K562 (cell line): ENCODE measurements around the gene SCYGR2. TPM values are rescaled to one million over a fixed set of nuclear protein-coding genes. Genes with fewer than 3 reads are reported as not detected.

Experiments
- ATAC-seq: fragments of 200-7000 bp; cut with Tn5 transposase; 3 replicates; pipeline ENCODE4 v1.9.1; 2020; ENCODE audit warnings: moderate library complexity
- BruUV-seq: library from RNA; stranded (reverse); fragments of 400-500 nt; replicated peaks from 2 replicates; lab custom pipeline; 2021; lab: Mats Ljungman, UMichigan
- CTCF ChIA-PET: fragments of 300-600 bp; formaldehyde crosslinking; extraction: SDS; loops from one replicate; lab custom pipeline; 2021; ENCODE audit warnings: low intra/inter-chr PET ratio; lab: Yijun Ruan, JAX
- POLR2A ChIA-PET: fragments of 300-600, 350-650 bp; sonication (Branson Sonifier 250); formaldehyde crosslinking; extraction: SDS; loops from one replicate; lab custom pipeline; 2021; ENCODE audit warnings: antibody characterized with exemption, inconsistent platforms; lab: Yijun Ruan, JAX
- DNase-seq, 4 experiments: peaks; one replicate each; pipeline versions ENCODE4 v3.0.0 to v3.0.0-alpha.2; 2011 to 2018; ENCODE audit warnings: low spot score in 3 of 4, mixed read lengths in 3 of 4; ENCODE audit errors: extremely low read depth in 1 of 4
- FAIRE-seq: peaks from 2 replicates; lab custom pipeline; 2011; peaks lifted over from hg19 to GRCh38; lab: Jason Lieb, UNC
- H2AFZ ChIP-seq: 2 replicates; pipeline ENCODE4 v1.6.0; 2011; ENCODE audit warnings: low read depth, low read length, control low read depth, inconsistent platforms
- H3K27ac ChIP-seq: fragments of 200-600 bp; 3 replicates; pipeline ENCODE4 v1.8.0; 2011; ENCODE audit warnings: low read depth, mild to moderate bottlenecking, control low read depth, inconsistent platforms, low read length, moderate library complexity, mixed read lengths; ENCODE audit errors: extremely low read depth
- H3K27me3 ChIP-seq, 2 experiments: fragments of 300-600 bp in 1 of 2; 2 replicates in 1 of 2; 3 replicates in 1 of 2; pipeline versions ENCODE4 v1.6.0 to v1.8.0; 2011; ENCODE audit warnings: inconsistent platforms in 2 of 2, low read length in 2 of 2, mild to moderate bottlenecking in 1 of 2, mixed read lengths in 1 of 2, moderate library complexity in 1 of 2; ENCODE audit not compliant: control insufficient read depth in 2 of 2, insufficient read depth in 2 of 2
- H3K36me3 ChIP-seq: fragments of 300-600 bp; 3 replicates; pipeline ENCODE4 v1.8.0; 2011; ENCODE audit warnings: mild to moderate bottlenecking, low read length, inconsistent platforms; ENCODE audit not compliant: control insufficient read depth, insufficient read depth
- H3K4me1 ChIP-seq, 2 experiments: fragments of 200-600 bp in 1 of 2; replicated peaks in 1 of 2; 2 replicates in 1 of 2; 3 replicates in 1 of 2; pipeline versions ENCODE4 v1.5.1 to v1.8.0; 2011; ENCODE audit warnings: inconsistent platforms in 2 of 2, low read length in 2 of 2, mild to moderate bottlenecking in 1 of 2, mixed read lengths in 1 of 2, moderate library complexity in 1 of 2; ENCODE audit not compliant: control insufficient read depth in 2 of 2, insufficient read depth in 2 of 2
- H3K4me2 ChIP-seq: 2 replicates; pipeline ENCODE4 v1.6.1; 2011; ENCODE audit warnings: low read length, control low read depth, inconsistent platforms, mixed read lengths; ENCODE audit not compliant: insufficient read depth
- H3K4me3 ChIP-seq: fragments of 200-600 bp; sonication (generic), shearing (Covaris generic); 2 replicates; pipeline ENCODE4 v1.5.1; 2016; ENCODE audit warnings: control low read depth, inconsistent platforms
- H3K79me2 ChIP-seq: fragments of 200-600 bp; 3 replicates; pipeline ENCODE4 v1.8.0; 2011; ENCODE audit warnings: low read length, inconsistent platforms; ENCODE audit not compliant: control insufficient read depth, insufficient read depth
- H3K9ac ChIP-seq, 2 experiments: 2 replicates each; pipeline versions ENCODE4 v1.6.0 to v1.6.1; 2011; ENCODE audit warnings: low read depth in 2 of 2, low read length in 2 of 2, control low read depth in 1 of 2, inconsistent platforms in 1 of 2, mild to moderate bottlenecking in 1 of 2, mixed read lengths in 1 of 2; ENCODE audit not compliant: insufficient read depth in 1 of 2
- H3K9me1 ChIP-seq: one replicate; pipeline ENCODE4 v1.6.0; 2011; ENCODE audit warnings: inconsistent platforms, mild to moderate bottlenecking, low read length, moderate library complexity; ENCODE audit not compliant: control insufficient read depth, insufficient read depth
- H3K9me3 ChIP-seq: replicated peaks from 2 replicates; pipeline ENCODE4 v1.5.1; 2011; ENCODE audit warnings: low read depth, low read length, inconsistent platforms; ENCODE audit not compliant: control insufficient read depth, insufficient read depth
- H4K20me1 ChIP-seq: replicated peaks from 2 replicates; pipeline ENCODE4 v1.6.1; 2011; ENCODE audit warnings: low read length, inconsistent platforms, mixed read lengths; ENCODE audit not compliant: control insufficient read depth, insufficient read depth
- ARNT ChIP-seq, 2 experiments: fragments of 450-650 bp; IDR thresholded peaks; 2 replicates each; pipeline ENCODE4 v1.6.1; 2016; ENCODE audit warnings: mild to moderate bottlenecking in 1 of 2
- E2F4 ChIP-seq: sonication (generic); formaldehyde crosslinking; IDR thresholded peaks from 2 replicates; pipeline ENCODE4 v1.8.0; 2022; ENCODE audit warnings: mild to moderate bottlenecking, low read depth, missing genetic modification reagents
- GABPA ChIP-seq: fragments of 200-800 bp; sonication (Bioruptor generic); conservative IDR thresholded peaks from 2 replicates; pipeline ENCODE4 v1.6.1; 2016; ENCODE audit warnings: low read depth, missing genetic modification characterization, missing compliant biosample characterization
- GATAD2A ChIP-seq: fragments of 450-650 bp; IDR thresholded peaks from 2 replicates; pipeline ENCODE4 v1.6.1; 2017
- HEY1 ChIP-seq: fragments of 250-450 bp; sonication (Bioruptor Pico); IDR thresholded peaks from 2 replicates; pipeline ENCODE4 v1.5.0; 2020; ENCODE audit warnings: mild to moderate bottlenecking, moderate library complexity, borderline replicate concordance
- JUND ChIP-seq, 2 experiments: IDR thresholded peaks; 2 replicates in 1 of 2; 3 replicates in 1 of 2; pipeline ENCODE4 v1.6.1; 2011; ENCODE audit warnings: borderline replicate concordance in 2 of 2, low read depth in 2 of 2, low read length in 2 of 2, improper control_type of control experiment in 1 of 2, missing biosample characterization in 1 of 2, missing genetic modification characterization in 1 of 2, missing genetic modification reagents in 1 of 2
- MEF2A ChIP-seq: IDR thresholded peaks from 2 replicates; pipeline ENCODE4 v1.6.1; 2011; ENCODE audit warnings: low read depth, mild to moderate bottlenecking, low read length, moderate library complexity; ENCODE audit not compliant: control insufficient read depth
- MYC ChIP-seq, 2 experiments: fragments of 250-450 bp in 1 of 2; sonication (Bioruptor Pico) in 1 of 2; IDR thresholded peaks; 2 replicates each; pipeline versions ENCODE4 v1.5.1 to v1.6.1; 2012 to 2021; ENCODE audit warnings: low read depth in 2 of 2, borderline replicate concordance in 1 of 2, improper control_type of control experiment in 1 of 2, low read length in 1 of 2, mild to moderate bottlenecking in 1 of 2, moderate library complexity in 1 of 2
- OTX1 ChIP-seq: fragments of 450-650 bp; formaldehyde crosslinking; IDR thresholded peaks from 2 replicates; pipeline ENCODE4 v1.4.0; 2022; ENCODE audit warnings: mild to moderate bottlenecking
- RHOXF2B ChIP-seq: fragments of 250-450 bp; sonication (Bioruptor Pico); conservative IDR thresholded peaks from 2 replicates; pipeline ENCODE4 v1.5.1; 2021
- TRIM24 ChIP-seq, 2 experiments: fragments of 450-650 bp; IDR thresholded peaks; 2 replicates each; pipeline ENCODE4 v1.6.1; 2016
- ZFX ChIP-seq: sonication (generic); formaldehyde crosslinking; IDR thresholded peaks from 2 replicates; pipeline ENCODE4 v1.8.0; 2022; ENCODE audit warnings: mild to moderate bottlenecking, missing genetic modification reagents, moderate library complexity
- ZMIZ1 ChIP-seq, 2 experiments: fragments of 150-350 bp in 1 of 2; IDR thresholded peaks; 2 replicates each; pipeline ENCODE4 v1.6.1; 2012 to 2016; ENCODE audit warnings: low read depth in 2 of 2, low read length in 2 of 2, mild to moderate bottlenecking in 1 of 2, moderate library complexity in 1 of 2
- ZNF197 ChIP-seq: fragments of 200-800 bp; sonication (Bioruptor generic); IDR thresholded peaks from 2 replicates; pipeline ENCODE4 v1.6.1; 2016; ENCODE audit warnings: low read depth, missing genetic modification characterization, missing compliant biosample characterization
- ZNF57 ChIP-seq: fragments of 450-650 bp; formaldehyde crosslinking; IDR thresholded peaks from 2 replicates; pipeline ENCODE4 v1.4.0; 2020; ENCODE audit warnings: mild to moderate bottlenecking, moderate library complexity
- ZNF699 ChIP-seq: fragments of 250-450 bp; sonication (Bioruptor Pico); IDR thresholded peaks from 2 replicates; pipeline ENCODE4 v1.8.0; 2021; ENCODE audit warnings: mild to moderate bottlenecking, moderate library complexity; ENCODE audit not compliant: insufficient replicate concordance
- ZNF778 ChIP-seq: fragments of 450-650 bp; formaldehyde crosslinking; IDR thresholded peaks from 2 replicates; pipeline ENCODE4 v1.4.0; 2020; ENCODE audit warnings: mild to moderate bottlenecking, moderate library complexity
- WGBS: fragments of 100-300 bp; shearing (Covaris generic); methylation state at CpG from one replicate; pipeline ENCODE4 v1.1.6; 2016; ENCODE audit warnings: low coverage, mixed read lengths; ENCODE audit not compliant: insufficient coverage; ENCODE audit errors: missing lambda C conversion rate; 5-methylcytosine and 5-hydroxymethylcytosine counted together
- in situ Hi-C: fragments of 300-500 bp; cut with MboI; formaldehyde crosslinking; loops from 4 replicates; pipeline ENCODE4 v1.15.0; 2018; ENCODE audit warnings: inconsistent platforms, mixed read lengths
- intact Hi-C: fragments of 100-400 bp; cut with micrococcal nuclease; formaldehyde crosslinking; loops from 2 replicates; pipeline ENCODE4 v1.14.2; 2022
- polyA plus RNA-seq, 8 experiments: library from polyadenylated mRNA; depleted of rRNA in 4 of 8; stranded (reverse) in 5 of 8; unstranded in 3 of 8; fragments of >200 nt; fragmentation: Nextera tagmentation in 2 of 8; fragmentation: Illumina TruSeq in 1 of 8; extraction: Ambion mirVana in 2 of 8; extraction: Trizol in 1 of 8; gene quantifications; 2 replicates each; pipeline versions ENCODE4 v1.2.1 to v1.2.3, GENCODE V29; 2011 to 2014; ENCODE audit warnings: inconsistent platforms in 1 of 8, missing spikeins in 1 of 8
- total RNA-seq, 7 experiments: library from RNA; depleted of rRNA in 6 of 7; stranded (reverse); fragments of >200 nt in 6 of 7; fragmentation: Illumina TruSeq in 2 of 7; extraction: Trizol in 2 of 7; gene quantifications; 2 replicates each; pipeline versions ENCODE4 v1.2.1 to v1.2.3, GENCODE V29; 2011 to 2021; ENCODE audit warnings: low replicate concordance in 1 of 7
- TF ChIP-seq, protein P1 (sequence below): fragments of 450-650 bp; formaldehyde crosslinking; IDR thresholded peaks from 2 replicates; pipeline ENCODE4 v1.4.0; 2022; ENCODE audit warnings: missing genetic modification characterization

SCYGR2 gene
- total and polyA plus RNA-seq, 9 of the 15 experiments (the other 6 are each of a cell fraction or from before 2014, with no cell fraction given), result not detected

DNA sequence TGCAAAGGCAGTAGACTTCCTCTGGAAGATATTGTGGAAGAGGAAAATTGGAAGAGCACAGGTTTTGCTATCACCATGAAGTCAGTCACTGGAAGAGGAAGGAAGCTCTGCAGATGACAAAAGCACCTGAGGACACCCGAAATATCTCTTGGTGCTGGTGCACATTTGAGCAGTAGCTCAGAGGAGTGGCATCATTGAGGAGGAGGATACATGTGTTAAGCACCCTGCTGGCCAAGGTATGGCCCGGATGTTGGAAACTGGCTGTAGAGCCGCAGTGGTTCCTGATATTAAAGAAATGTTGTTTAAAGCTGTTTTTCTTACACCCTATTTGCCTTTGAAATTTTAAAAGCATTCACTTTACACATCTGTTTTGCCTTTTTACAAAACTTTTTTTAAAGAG lies 32.7 kb upstream of the SCYGR2 start:
- no peaks in the 10 kb centered on the region for H4K20me1 ChIP-seq
- no TSS peak for BruUV-seq
- intact Hi-C loops (no loop called here), in situ Hi-C loops (no loop called here)
- H3K27ac ChIP-seq, result no peak overlapping the region
- no peaks in the 10 kb centered on the region for H3K79me2 ChIP-seq
- no peaks in the 10 kb centered on the region for H3K4me1 ChIP-seq
- H3K9me3 ChIP-seq, result no peaks in the 10 kb centered on the region
- H3K9me1 ChIP-seq, result no peaks in the 10 kb centered on the region
- H2AFZ ChIP-seq, result no peak overlapping the region
- CTCF ChIA-PET, result no interaction called here
- ATAC-seq (peak; percentile 53; the same call in 2 of the 3 replicates), FAIRE-seq (no peak), DNase-seq (no peak)
- no peak overlapping the region for H3K9ac ChIP-seq
- POLR2A ChIA-PET, result no interaction called here
- WGBS, result 55% methylated on average over 3 of the region's 3 CpGs
- H3K27me3 ChIP-seq, result no peaks in the 10 kb centered on the region
- no peak overlapping the region for H3K4me3 ChIP-seq
- H3K36me3 ChIP-seq, result no peaks in the 10 kb centered on the region
- H3K4me2 ChIP-seq, result no peak overlapping the region
- TF ChIP-seq MEF2A (no peak), RHOXF2B (no peak), TRIM24 (IDR thresholded peaks at IDR 0.05) (no peak), GATAD2A (no peak), ZMIZ1 (IDR thresholded peaks at IDR 0.05; ENCODE audit: low read depth in 2 of 2, low read length in 2 of 2) (no peak), ZFX (CRISPR knock-in tag) (no peak), OTX1 (CRISPR knock-in tag) (no peak), ZNF197 (no peak), ZNF778 (CRISPR knock-in tag) (no peak), ARNT (IDR thresholded peaks at IDR 0.05) (no peak), GABPA (tag) (no peak), E2F4 (CRISPR knock-in tag) (no peak), MYC (IDR thresholded peaks at IDR 0.05; ENCODE audit: low read depth, low read length) (no peak), MYC (CRISPR knock-in tag; IDR thresholded peaks at IDR 0.05; ENCODE audit: borderline replicate concordance, low read depth) (no peak), HEY1 (CRISPR knock-in tag) (no peak), ZNF57 (CRISPR knock-in tag) (no peak), JUND (IDR thresholded peaks at IDR 0.05; ENCODE audit: borderline replicate concordance, low read depth, low read length) (no peak), JUND (tag; IDR thresholded peaks at IDR 0.05; ENCODE audit: borderline replicate concordance, low read depth, low read length) (no peak), ZNF699 (CRISPR knock-in tag) (no peak)
- TF ChIP-seq, protein P1, sequence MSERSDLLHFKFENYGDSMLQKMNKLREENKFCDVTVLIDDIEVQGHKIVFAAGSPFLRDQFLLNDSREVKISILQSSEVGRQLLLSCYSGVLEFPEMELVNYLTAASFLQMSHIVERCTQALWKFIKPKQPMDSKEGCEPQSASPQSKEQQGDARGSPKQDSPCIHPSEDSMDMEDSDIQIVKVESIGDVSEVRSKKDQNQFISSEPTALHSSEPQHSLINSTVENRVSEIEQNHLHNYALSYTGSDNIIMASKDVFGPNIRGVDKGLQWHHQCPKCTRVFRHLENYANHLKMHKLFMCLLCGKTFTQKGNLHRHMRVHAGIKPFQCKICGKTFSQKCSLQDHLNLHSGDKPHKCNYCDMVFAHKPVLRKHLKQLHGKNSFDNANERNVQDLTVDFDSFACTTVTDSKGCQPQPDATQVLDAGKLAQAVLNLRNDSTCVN (CRISPR knock-in tag), result no peak
